Measurements from ENCODE around the gene ARF6.
"Not testable (repeated sequence)": the region's sequence is repeated elsewhere in the genome, so short reads cannot be mapped to it uniquely, and the experiment has no call there.

ARF6 gene

GRCh38 chr14:49936246-49936645 is 43.4 kb downstream of the ARF6 start:
- H3K4me1 Mint-ChIP-seq (ENCODE audit: low read depth) = peaks cover 20% of the 10 kb centered on the region
- H3K27me3 Mint-ChIP-seq; H3K36me3 Mint-ChIP-seq; H3K9me3 Mint-ChIP-seq (ENCODE audit: low read depth); H3K27ac Mint-ChIP-seq; H3K4me3 Mint-ChIP-seq: not testable (repeated sequence)

GRCh38 chr14:49936882-49937281 is 44.0 kb downstream of the ARF6 start:
- H3K4me3 Mint-ChIP-seq; H3K27me3 Mint-ChIP-seq; H3K9me3 Mint-ChIP-seq (ENCODE audit: low read depth); H3K36me3 Mint-ChIP-seq: not testable (repeated sequence)
- H3K4me1 Mint-ChIP-seq (ENCODE audit: low read depth) = peaks cover 23% of the 10 kb centered on the region
- H3K27ac Mint-ChIP-seq = peak overlapping the region; percentile 52

- H3K36me3 Mint-ChIP-seq; H3K4me3 Mint-ChIP-seq; H3K9me3 Mint-ChIP-seq (ENCODE audit: low read depth); H3K27ac Mint-ChIP-seq; H3K27me3 Mint-ChIP-seq: not testable (repeated sequence)
- H3K4me1 Mint-ChIP-seq (ENCODE audit: low read depth) = peaks cover 42% of the 10 kb centered on the region
Measured at GRCh38 chr14:49939215-49939614, 46.3 kb downstream of the ARF6 start.

- Mint-ChIP-seq H3K36me3 (peaks cover 3% of the 10 kb centered on the region), H3K4me1 (ENCODE audit: low read depth) (peaks cover 46% of the 10 kb centered on the region), H3K27me3 (no peaks in the 10 kb centered on the region), H3K27ac (peak overlapping the region; percentile 75), H3K9me3 (ENCODE audit: low read depth) (peaks cover 8% of the 10 kb centered on the region), H3K4me3 (no peak overlapping the region)
Measured at GRCh38 chr14:49939884-49940510, 47.1 kb downstream of the ARF6 start.

- Mint-ChIP-seq H3K4me3 (peak overlapping the region; percentile 1), H3K36me3 (peaks cover 3% of the 10 kb centered on the region), H3K27ac (peak overlapping the region; percentile 75), H3K27me3 (no peaks in the 10 kb centered on the region), H3K9me3 (ENCODE audit: low read depth) (peaks cover 8% of the 10 kb centered on the region), H3K4me1 (ENCODE audit: low read depth) (peaks cover 56% of the 10 kb centered on the region)
Measured at GRCh38 chr14:49940808-49941421, 48.0 kb downstream of the ARF6 start.

- peaks cover 2% of the 10 kb centered on the region for H3K9me3 Mint-ChIP-seq (ENCODE audit: low read depth)
- peaks cover 66% of the 10 kb centered on the region for H3K4me1 Mint-ChIP-seq (ENCODE audit: low read depth)
- no peak overlapping the region for H3K4me3 Mint-ChIP-seq
- H3K27me3 Mint-ChIP-seq = no peaks in the 10 kb centered on the region
- H3K36me3 Mint-ChIP-seq = peaks cover 3% of the 10 kb centered on the region
- H3K27ac Mint-ChIP-seq = peak overlapping the region; percentile 77
Measured at GRCh38 chr14:49942090-49942489, 49.2 kb downstream of the ARF6 start.

- no peak overlapping the region for H3K4me3 Mint-ChIP-seq
- peaks cover 77% of the 10 kb centered on the region for H3K4me1 Mint-ChIP-seq (ENCODE audit: low read depth)
- no peak overlapping the region for H3K27ac Mint-ChIP-seq
- peaks cover 4% of the 10 kb centered on the region for H3K36me3 Mint-ChIP-seq
- H3K27me3 Mint-ChIP-seq = no peaks in the 10 kb centered on the region
- H3K9me3 Mint-ChIP-seq (ENCODE audit: low read depth) = peaks cover 2% of the 10 kb centered on the region
Measured at GRCh38 chr14:49944501-49944900, 51.6 kb downstream of the ARF6 start.

GRCh38 chr14:49945448-49946319 is 52.8 kb downstream of the ARF6 start:
- Mint-ChIP-seq H3K27me3 (no peaks in the 10 kb centered on the region), H3K4me1 (ENCODE audit: low read depth) (peaks cover 74% of the 10 kb centered on the region), H3K9me3 (ENCODE audit: low read depth) (peaks cover 2% of the 10 kb centered on the region), H3K27ac (peak overlapping the region; percentile 94), H3K36me3 (peaks cover 4% of the 10 kb centered on the region), H3K4me3 (peak overlapping the region; percentile 64)

All from activated naive CD8-positive, alpha-beta T cell (primary cell).